Prostate gland (tissue), 2 donors: Measurements from ENCODE around the gene HIVEP3. TPM values are rescaled to one million over a fixed set of nuclear protein-coding genes. Genes with fewer than 3 reads are reported as not detected.
"Not testable (repeated sequence)": the region's sequence is repeated elsewhere in the genome, so short reads cannot be mapped to it uniquely, and the experiment has no call there.

ENCODE experiments used
- DNase-seq: peaks from one replicate; pipeline ENCODE4 v3.0.0-alpha.2; 2019; ENCODE audit warnings: low spot score
- H3K27ac ChIP-seq, 2 donors: fragments of 200-600 bp; sonication (generic); 2 replicates each; pipeline ENCODE4 v1.5.1; 2017 to 2019
- H3K27me3 ChIP-seq: fragments of 200-600 bp; sonication (generic); replicated peaks from 2 replicates; pipeline ENCODE4 v1.5.1; 2019; ENCODE audit not compliant: insufficient read depth
- H3K36me3 ChIP-seq, 2 donors: fragments of 200-600 bp; sonication (generic); 1 replicate in 1 of 2; 2 replicates in 1 of 2; pipeline versions ENCODE4 v1.5.1 to v1.8.1; 2017 to 2019
- H3K4me1 ChIP-seq: fragments of 200-600 bp; sonication (generic); replicated peaks from 2 replicates; pipeline ENCODE4 v1.5.1; 2019
- H3K4me3 ChIP-seq, 2 donors: fragments of 200-600 bp; sonication (generic); 2 replicates each; pipeline ENCODE4 v1.5.1; 2017 to 2019
- H3K9me3 ChIP-seq: fragments of 200-600 bp; sonication (generic); 2 replicates; pipeline ENCODE4 v1.5.1; 2017
- POLR2A ChIP-seq: fragments of 450-650 bp; IDR thresholded peaks from one replicate; pipeline ENCODE4 v1.6.1; 2016; ENCODE audit warnings: antibody characterized with exemption, mild to moderate bottlenecking
- POLR2AphosphoS5 ChIP-seq: sonication (generic); formaldehyde crosslinking; IDR thresholded peaks from one replicate; pipeline ENCODE4 v1.6.1; 2017; ENCODE audit warnings: antibody characterized with exemption
- WGBS: methylation state at CpG from one replicate; pipeline ENCODE4 v1.1.5; 2018; 5-methylcytosine and 5-hydroxymethylcytosine counted together
- intact Hi-C: fragments of 100-400 bp; cut with DNase I; formaldehyde crosslinking; loops from one replicate; pipeline ENCODE4 v1.14.2; 2022
- total RNA-seq, 2 donors: library from RNA; depleted of rRNA; stranded (reverse); fragments of >200 nt; gene quantifications; one replicate each; pipeline ENCODE4 v1.1.0, GENCODE V29; 2016
- TF ChIP-seq, protein P1 (sequence below), 4 experiments: fragments of 200-600 bp in 2 of 4; fragments of 450-650 bp in 2 of 4; sonication (generic) in 2 of 4; IDR thresholded peaks; 1 replicate in 3 of 4; 2 replicates in 1 of 4; pipeline ENCODE4 v1.5.1; 2016 to 2019; ENCODE audit warnings: antibody characterized with exemption in 4 of 4, mild to moderate bottlenecking in 2 of 4, moderate library complexity in 2 of 4

HIVEP3 gene
- total RNA-seq, 2 donors from 2014 or later = 9.3 to 11.2 TPM

DNA sequence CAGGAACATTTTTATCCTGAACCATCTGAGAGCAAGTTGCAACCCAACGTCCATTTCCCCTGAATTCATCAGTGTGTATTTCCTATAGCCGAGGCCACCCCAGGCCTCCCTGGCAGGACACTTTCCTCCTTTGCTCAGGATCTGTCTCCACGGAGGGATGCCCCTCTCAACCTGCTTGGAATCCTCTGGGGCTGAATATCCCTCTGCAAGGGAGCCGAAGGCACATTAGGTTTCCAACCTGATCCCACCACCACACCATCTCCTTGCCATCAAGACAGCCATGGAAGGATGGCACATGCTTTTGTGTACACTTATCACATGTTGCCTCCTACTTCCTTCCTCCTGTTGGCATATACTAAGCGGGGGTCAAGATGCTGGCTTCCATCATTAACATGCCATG, 359.4 kb downstream of the HIVEP3 start:
- intact Hi-C loops = no loop called here
- Histone ChIP-seq H3K27ac (no peak overlapping the region), H3K4me3 (no peak overlapping the region), H3K27me3 (no peaks in the 10 kb centered on the region), H3K36me3 (no peaks in the 10 kb centered on the region), H3K9me3 (no peaks in the 10 kb centered on the region), H3K4me1 (no peaks in the 10 kb centered on the region)
- 63% methylated on average over 5 of the region's 5 CpGs for WGBS
- no peak for TF ChIP-seq POLR2AphosphoS5
- DNase-seq = no peak

- intact Hi-C loops = no loop called here
- no peaks in the 10 kb centered on the region for H3K9me3 ChIP-seq
- TF ChIP-seq, protein P1, sequence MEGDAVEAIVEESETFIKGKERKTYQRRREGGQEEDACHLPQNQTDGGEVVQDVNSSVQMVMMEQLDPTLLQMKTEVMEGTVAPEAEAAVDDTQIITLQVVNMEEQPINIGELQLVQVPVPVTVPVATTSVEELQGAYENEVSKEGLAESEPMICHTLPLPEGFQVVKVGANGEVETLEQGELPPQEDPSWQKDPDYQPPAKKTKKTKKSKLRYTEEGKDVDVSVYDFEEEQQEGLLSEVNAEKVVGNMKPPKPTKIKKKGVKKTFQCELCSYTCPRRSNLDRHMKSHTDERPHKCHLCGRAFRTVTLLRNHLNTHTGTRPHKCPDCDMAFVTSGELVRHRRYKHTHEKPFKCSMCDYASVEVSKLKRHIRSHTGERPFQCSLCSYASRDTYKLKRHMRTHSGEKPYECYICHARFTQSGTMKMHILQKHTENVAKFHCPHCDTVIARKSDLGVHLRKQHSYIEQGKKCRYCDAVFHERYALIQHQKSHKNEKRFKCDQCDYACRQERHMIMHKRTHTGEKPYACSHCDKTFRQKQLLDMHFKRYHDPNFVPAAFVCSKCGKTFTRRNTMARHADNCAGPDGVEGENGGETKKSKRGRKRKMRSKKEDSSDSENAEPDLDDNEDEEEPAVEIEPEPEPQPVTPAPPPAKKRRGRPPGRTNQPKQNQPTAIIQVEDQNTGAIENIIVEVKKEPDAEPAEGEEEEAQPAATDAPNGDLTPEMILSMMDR (IDR thresholded peaks at IDR 0.05) = no peak
- no peak for TF ChIP-seq POLR2A
- TF ChIP-seq POLR2AphosphoS5 = no peak
- no peak overlapping the region for H3K4me3 ChIP-seq
- DNase-seq = no peak
- H3K36me3 ChIP-seq = no peaks in the 10 kb centered on the region
- H3K27ac ChIP-seq = no peak overlapping the region
- 81% methylated on average over 3 of the region's 3 CpGs for WGBS
- H3K27me3 ChIP-seq = no peaks in the 10 kb centered on the region
- H3K4me1 ChIP-seq = no peaks in the 10 kb centered on the region
Measured at GRCh38 chr1:41558761-41559171, 360.0 kb downstream of the HIVEP3 start.

DNA sequence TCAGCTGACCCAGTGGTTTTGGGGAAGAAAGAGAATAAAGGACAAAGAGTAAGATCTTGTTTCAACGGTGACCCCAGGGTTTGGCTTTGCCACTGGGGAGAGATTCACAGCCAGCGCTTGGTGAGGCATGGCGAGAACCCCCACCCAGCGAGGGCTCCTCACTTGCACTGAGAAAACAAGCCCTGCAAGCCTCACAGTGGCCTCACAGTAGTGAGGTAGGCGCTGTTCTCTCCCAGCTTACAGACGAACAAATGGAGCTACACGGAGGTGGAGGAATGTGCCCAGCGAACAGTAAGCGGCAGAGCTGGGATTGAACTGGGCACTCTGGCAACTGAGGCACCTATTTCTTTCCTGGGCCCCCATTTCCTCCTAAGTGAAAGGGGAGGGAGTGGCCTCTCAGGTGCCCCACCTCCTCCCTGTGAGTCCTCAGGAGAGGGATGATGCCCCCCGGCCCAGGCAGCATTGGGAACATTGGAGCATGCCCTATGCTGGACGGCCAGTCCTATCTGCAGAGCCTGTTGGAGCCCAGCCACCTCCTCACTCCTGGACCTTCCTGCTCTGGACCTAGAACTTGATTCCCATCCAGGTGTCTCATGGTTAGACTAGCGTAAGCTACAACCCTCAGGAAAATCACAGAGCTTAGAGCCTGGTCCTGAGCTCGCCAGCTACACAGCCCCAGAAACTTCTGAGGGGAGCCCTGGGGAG, 360.8 kb downstream of the HIVEP3 start:
- Histone ChIP-seq H3K9me3 (no peaks in the 10 kb centered on the region), H3K27ac (no peak overlapping the region), H3K36me3 (no peaks in the 10 kb centered on the region), H3K4me1 (no peaks in the 10 kb centered on the region), H3K4me3 (no peak overlapping the region), H3K27me3 (no peaks in the 10 kb centered on the region)
- 83% methylated on average over 13 of the region's 13 CpGs for WGBS
- intact Hi-C loops = no loop called here
- DNase-seq = no peak
- TF ChIP-seq POLR2A (no peak), POLR2AphosphoS5 (no peak)
- TF ChIP-seq, protein P1 (IDR thresholded peaks at IDR 0.05) = no peak

GRCh38 chr1:41554746-41555145, 364.0 kb downstream of the HIVEP3 start:
- H3K4me3 ChIP-seq, DNase-seq, H3K36me3 ChIP-seq, H3K27ac ChIP-seq, H3K27me3 ChIP-seq, intact Hi-C loops, H3K9me3 ChIP-seq, H3K4me1 ChIP-seq: not testable (repeated sequence)
- 79% methylated on average over 2 of the region's 5 CpGs for WGBS

DNA sequence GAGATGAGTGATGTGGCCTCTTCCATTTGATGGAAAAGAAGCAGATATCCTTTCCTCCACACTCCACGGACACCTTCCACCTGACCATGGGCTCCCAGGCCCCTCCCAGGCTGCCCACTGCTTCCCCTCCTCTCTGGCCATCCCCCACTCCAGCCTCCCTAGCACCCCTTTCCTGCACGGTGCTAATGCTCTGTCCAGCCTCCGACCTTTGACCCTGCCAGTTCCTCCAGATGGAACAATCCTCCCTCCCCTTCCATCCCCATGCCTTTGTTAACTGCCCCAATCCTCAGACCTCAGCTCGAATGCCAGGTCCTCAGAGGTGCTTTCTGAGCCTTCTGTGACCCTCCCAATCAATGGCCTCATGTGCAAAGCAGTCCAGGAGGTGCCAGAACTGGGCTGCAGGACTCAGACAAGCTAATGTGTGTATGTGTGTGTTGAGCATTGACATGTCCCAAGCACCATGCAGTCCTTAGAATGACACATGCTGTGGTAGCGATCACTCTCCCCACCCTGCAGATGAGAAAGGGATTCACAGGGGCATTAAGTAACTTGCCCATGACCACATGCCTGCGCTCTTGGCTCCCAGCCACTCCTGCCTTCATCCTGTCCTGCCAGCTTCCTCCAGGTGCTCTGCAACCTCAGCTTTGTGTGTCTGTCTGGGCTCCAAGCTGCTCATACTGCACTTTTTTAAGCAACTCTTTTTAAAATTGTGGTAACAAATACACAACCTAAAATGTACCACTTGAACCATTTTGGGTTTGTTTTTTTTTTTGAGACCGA, 370.8 kb downstream of the HIVEP3 start:
- H3K27me3 ChIP-seq = no peaks in the 10 kb centered on the region
- DNase-seq = no peak
- H3K4me3 ChIP-seq = no peak overlapping the region
- intact Hi-C loops = no loop called here
- no peak overlapping the region for H3K27ac ChIP-seq
- TF ChIP-seq, protein P1 (IDR thresholded peaks at IDR 0.05) = no peak
- no peak for TF ChIP-seq POLR2A
- no peak for TF ChIP-seq POLR2AphosphoS5
- WGBS = 76% methylated on average over 7 of the region's 7 CpGs
- no peaks in the 10 kb centered on the region for H3K36me3 ChIP-seq
- H3K9me3 ChIP-seq = no peaks in the 10 kb centered on the region
- no peaks in the 10 kb centered on the region for H3K4me1 ChIP-seq

- Histone ChIP-seq H3K9me3 (no peaks in the 10 kb centered on the region), H3K4me1 (no peaks in the 10 kb centered on the region), H3K36me3 (no peaks in the 10 kb centered on the region), H3K27ac (no peak overlapping the region), H3K27me3 (no peaks in the 10 kb centered on the region), H3K4me3 (no peak overlapping the region)
- DNase-seq = no peak
- WGBS = 58% methylated on average over 6 of the region's 6 CpGs
- intact Hi-C loops = no loop called here
- TF ChIP-seq POLR2AphosphoS5 (no peak), POLR2A (no peak)
- TF ChIP-seq, protein P1 (IDR thresholded peaks at IDR 0.05) = no peak
Measured at GRCh38 chr1:41547336-41547735, 371.4 kb downstream of the HIVEP3 start.
